ENCODE results near the gene ADISSP. TPM values are rescaled to one million over a fixed set of nuclear protein-coding genes. Genes with fewer than 3 reads are reported as not detected.

ADISSP gene
- total and polyA plus RNA-seq, 2 of the 8 experiments (the other 6 are each of a cell fraction or from before 2014, with no cell fraction given) = 111 to 141 TPM

GRCh38 chr20:3710703-3711483, 56.7 kb downstream of the ADISSP start (continued):
- TF ChIP-seq RFX5 (IDR thresholded peaks at IDR 0.05; ENCODE audit: borderline replicate concordance, low read depth, low read length) = no peak
- no peak for TF ChIP-seq MAFK (IDR thresholded peaks at IDR 0.05; ENCODE audit: low read depth, low read length)
- no peak for TF ChIP-seq TBP (IDR thresholded peaks at IDR 0.05; ENCODE audit: low read depth, low read length)
- no peak for TF ChIP-seq TAF1 (IDR thresholded peaks at IDR 0.05; ENCODE audit: low read depth, low read length)
- no peak for TF ChIP-seq ZNF274 (IDR thresholded peaks at IDR 0.05; ENCODE audit: borderline replicate concordance, extremely low read depth, low read length)
- no peak for TF ChIP-seq BACH1 (IDR thresholded peaks at IDR 0.05; ENCODE audit: low read length)
- TF ChIP-seq EGR1 (IDR thresholded peaks at IDR 0.05; ENCODE audit: borderline replicate concordance, low read depth, low read length) = no peak
- TF ChIP-seq HDAC6 (IDR thresholded peaks at IDR 0.05; ENCODE audit: low read depth, low read length) = no peak
- TF ChIP-seq, protein P1, sequence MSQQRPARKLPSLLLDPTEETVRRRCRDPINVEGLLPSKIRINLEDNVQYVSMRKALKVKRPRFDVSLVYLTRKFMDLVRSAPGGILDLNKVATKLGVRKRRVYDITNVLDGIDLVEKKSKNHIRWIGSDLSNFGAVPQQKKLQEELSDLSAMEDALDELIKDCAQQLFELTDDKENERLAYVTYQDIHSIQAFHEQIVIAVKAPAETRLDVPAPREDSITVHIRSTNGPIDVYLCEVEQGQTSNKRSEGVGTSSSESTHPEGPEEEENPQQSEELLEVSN (IDR thresholded peaks at IDR 0.05) = no peak
- TF ChIP-seq BRCA1 (IDR thresholded peaks at IDR 0.05; ENCODE audit: low read depth, low read length) = no peak
- TF ChIP-seq RBBP5 (IDR thresholded peaks at IDR 0.05; ENCODE audit: borderline replicate concordance, low read depth, low read length) = no peak
- no peak for TF ChIP-seq SUZ12 (IDR thresholded peaks at IDR 0.05; ENCODE audit: low read length)
- TF ChIP-seq POLR2AphosphoS5 (IDR thresholded peaks at IDR 0.05; ENCODE audit: low read depth, low read length) = no peak
- no peak for TF ChIP-seq ASH2L (IDR thresholded peaks at IDR 0.05; ENCODE audit: low read length)
- TF ChIP-seq NANOG (IDR thresholded peaks at IDR 0.05; ENCODE audit: insufficient read depth, low read depth, low read length, poor library complexity, severe bottlenecking) = no peak
- TF ChIP-seq KDM4A (IDR thresholded peaks at IDR 0.05; ENCODE audit: low read depth, low read length, severe bottlenecking) = no peak
- no peak for TF ChIP-seq FOSL1 (IDR thresholded peaks at IDR 0.05; ENCODE audit: insufficient read depth, low read depth, low read length)
- no peak for TF ChIP-seq TEAD4 (IDR thresholded peaks at IDR 0.05; ENCODE audit: low read depth, low read length)
- no peak for TF ChIP-seq GTF2F1 (IDR thresholded peaks at IDR 0.05; ENCODE audit: borderline replicate concordance, low read depth, low read length)
- no peak for TF ChIP-seq CTBP2 (IDR thresholded peaks at IDR 0.05; ENCODE audit: borderline replicate concordance, insufficient read depth, insufficient read length, low read length)
- no peak for TF ChIP-seq JUND (IDR thresholded peaks at IDR 0.05; ENCODE audit: low read length)
- TF ChIP-seq CEBPB (IDR thresholded peaks at IDR 0.05; ENCODE audit: low read depth, low read length) = no peak
- TF ChIP-seq KDM5A (IDR thresholded peaks at IDR 0.05; ENCODE audit: low read length) = no peak
- no peak for TF ChIP-seq GABPA (IDR thresholded peaks at IDR 0.05; ENCODE audit: borderline replicate concordance, insufficient read depth, low read length)
